Measurements from ENCODE around the gene CPXM1.

GRCh38 chr20:2757001-2757400, 43.4 kb downstream of the CPXM1 start:
- TF ChIP-seq CTCF (conservative IDR thresholded peaks at IDR 0.05; ENCODE audit: low read length) (no peak), EZH2phosphoT487 (IDR thresholded peaks at IDR 0.05; ENCODE audit: borderline replicate concordance) (no peak)

All from Loucy (cell line).